NOMO-1 (cell line): ENCODE measurements around the gene COL8A1.
"Not testable (repeated sequence)": the region's sequence is repeated elsewhere in the genome, so short reads cannot be mapped to it uniquely, and the experiment has no call there.

Experiments
- DNase-seq, 2 experiments: peaks; one replicate each; lab custom pipeline; 2025; ENCODE audit not compliant: unreplicated experiment in 2 of 2; lab: John Stamatoyannopoulos, UW

Gene COL8A1

GRCh38 chr3:99638167-99638948 lies at the start of gene COL8A1:
COL8A1 (plus strand) TSS chr3:99638594; CDS start chr3:99790683, 152,089 bp downstream.
- no peak for DNase-seq

- DNase-seq: not testable (repeated sequence)
Observed at GRCh38 chr3:99589168-99589567, 49.2 kb upstream of the COL8A1 start.

GRCh38 chr3:99599894-99600293 lies 38.5 kb upstream of the COL8A1 start:
- DNase-seq: no peak

DNA sequence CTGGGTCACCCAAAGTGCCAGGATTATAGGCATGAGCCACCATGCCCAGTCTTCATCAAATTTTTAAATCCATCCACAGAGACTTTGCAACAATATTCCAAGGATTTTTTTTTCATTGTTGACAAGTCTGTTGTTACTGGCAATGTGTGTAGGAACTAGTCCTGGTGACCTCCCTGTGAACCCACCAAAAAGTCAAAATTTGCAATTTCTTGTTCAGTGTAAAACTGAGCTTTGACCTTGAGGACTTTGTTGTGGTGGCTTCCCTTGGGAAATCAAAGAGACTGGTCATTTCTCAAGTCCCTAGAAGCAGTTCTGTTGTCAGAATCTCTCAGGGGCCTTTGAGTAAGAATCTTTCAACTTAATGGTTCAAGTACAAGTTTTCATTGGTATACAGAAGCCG lies 36.9 kb upstream of the COL8A1 start:
- no peak for DNase-seq

- no peak for DNase-seq
Observed at GRCh38 chr3:99602183-99602582, 36.2 kb upstream of the COL8A1 start.

- no peak for DNase-seq
Observed at GRCh38 chr3:99607151-99607550, 31.2 kb upstream of the COL8A1 start.

- DNase-seq: no peak
Observed at GRCh38 chr3:99614768-99615167, 23.6 kb upstream of the COL8A1 start.

- DNase-seq: no peak
Observed at GRCh38 chr3:99620077-99620767, 18.2 kb upstream of the COL8A1 start.

DNA sequence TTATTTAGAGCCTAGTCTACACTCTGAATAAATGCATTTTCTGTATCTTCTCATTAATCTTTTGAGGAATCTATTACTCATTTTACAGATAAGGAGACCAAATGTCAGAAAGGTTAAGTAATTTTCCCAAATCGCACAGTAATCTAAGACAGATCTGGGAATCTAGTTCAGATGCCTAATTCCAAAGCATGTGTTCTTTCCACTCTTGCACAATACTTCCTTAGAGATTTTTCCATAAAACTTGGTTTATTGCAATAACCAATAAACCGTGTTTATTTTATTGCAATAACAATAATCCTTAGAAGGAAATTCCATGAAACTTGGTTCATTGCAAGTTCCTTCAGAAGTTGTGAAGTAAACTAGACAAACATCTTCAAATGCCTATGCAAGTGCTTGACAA lies 17.4 kb upstream of the COL8A1 start:
- DNase-seq: no peak

- DNase-seq: no peak
Observed at GRCh38 chr3:99624496-99625236, 13.7 kb upstream of the COL8A1 start.

DNA sequence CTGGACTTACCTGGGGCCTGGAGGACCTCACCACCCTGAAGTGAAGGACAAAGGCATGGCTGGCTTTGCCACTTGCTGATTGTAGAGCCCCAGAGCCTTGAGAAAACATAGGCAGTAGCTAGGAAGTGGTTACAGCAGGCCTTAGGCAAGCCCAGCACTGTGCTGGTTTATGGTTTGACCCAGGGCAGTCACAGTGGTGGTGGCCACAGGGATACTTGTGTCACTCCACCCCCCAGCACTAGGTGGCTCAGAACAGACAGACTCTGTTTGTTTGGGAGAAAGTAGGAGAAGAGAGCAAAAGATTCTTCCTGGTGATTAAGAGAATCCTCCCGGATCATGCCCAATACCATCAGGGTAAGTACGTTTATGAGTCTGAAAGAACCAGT lies 13.2 kb upstream of the COL8A1 start:
- no peak for DNase-seq

- DNase-seq: no peak
Observed at GRCh38 chr3:99625643-99626416, 12.6 kb upstream of the COL8A1 start.

- no peak for DNase-seq
Observed at GRCh38 chr3:99626417-99626788, 12.0 kb upstream of the COL8A1 start.

GRCh38 chr3:99627062-99627826 lies 11.2 kb upstream of the COL8A1 start:
- no peak for DNase-seq

DNA sequence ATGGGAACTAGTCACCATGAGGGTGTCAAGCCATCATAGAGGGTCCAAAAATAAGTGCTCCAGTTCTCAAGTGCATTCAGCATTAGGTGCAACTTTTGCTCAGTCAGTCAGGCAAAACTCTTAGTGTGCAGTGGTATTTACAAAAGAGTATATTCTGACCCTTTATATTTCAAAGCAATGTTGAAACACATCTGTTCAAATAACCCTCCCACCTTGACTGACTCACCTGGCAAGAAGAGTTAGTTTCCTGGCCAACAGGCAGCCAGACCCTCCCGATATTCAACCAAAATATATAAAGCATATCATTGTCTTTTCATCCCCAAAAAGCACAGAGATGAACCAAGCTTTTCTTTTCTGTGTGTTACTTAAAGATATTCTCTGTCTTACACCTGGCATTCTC lies 7.6 kb upstream of the COL8A1 start:
- no peak for DNase-seq

- no peak for DNase-seq
Observed at GRCh38 chr3:99633887-99634558, 4.4 kb upstream of the COL8A1 start.

- no peak for DNase-seq
Observed at GRCh38 chr3:99634881-99635280, 3.5 kb upstream of the COL8A1 start.

- no peak for DNase-seq
Observed at GRCh38 chr3:99635348-99635747, 3.0 kb upstream of the COL8A1 start.

GRCh38 chr3:99637016-99637367 lies 1.4 kb upstream of the COL8A1 start:
- no peak for DNase-seq
